Loucy (cell line): Measurements from ENCODE around the gene MATCAP1.

Experiments
- CTCF ChIP-seq: fragments of 200-600 bp; sonication (generic); conservative IDR thresholded peaks from 2 replicates; pipeline ENCODE4 v1.5.1; 2014; ENCODE audit warnings: mild to moderate bottlenecking, antibody characterized with exemption, low read length
- EZH2phosphoT487 ChIP-seq: fragments of 200-600 bp; IDR thresholded peaks from 2 replicates; pipeline ENCODE4 v1.6.1; 2018; ENCODE audit warnings: antibody characterized with exemption, mild to moderate bottlenecking, moderate library complexity, borderline replicate concordance

- TF ChIP-seq CTCF (no peak), EZH2phosphoT487 (no peak)
Measured at GRCh38 chr16:67201411-67202345, 17.9 kb upstream of the MATCAP1 start.
